Measurements from ENCODE around the gene SLIT1. TPM values are rescaled to one million over a fixed set of nuclear protein-coding genes. Genes with fewer than 3 reads are reported as not detected.

SLIT1 gene
- total RNA-seq, 1 donor from 2014 or later, result 55.7 TPM

- H3K36me3 Mint-ChIP-seq, result no peaks in the 10 kb centered on the region
- no peaks in the 10 kb centered on the region for H3K9me3 Mint-ChIP-seq
- H3K4me1 Mint-ChIP-seq (ENCODE audit: unreplicated experiment), result peaks cover 20% of the 10 kb centered on the region
- peaks cover 58% of the 10 kb centered on the region for H3K27me3 Mint-ChIP-seq
- no peak for DNase-seq (ENCODE audit: extremely low spot score, unreplicated experiment)
- H3K4me3 Mint-ChIP-seq, result no peak overlapping the region
- no peak for TF ChIP-seq CTCF (conservative IDR thresholded peaks at IDR 0.05)
- no peak overlapping the region for H3K27ac Mint-ChIP-seq
Measured at GRCh38 chr10:97192952-97193435, 7.2 kb upstream of the SLIT1 start.

GRCh38 chr10:97190450-97190849, 4.7 kb upstream of the SLIT1 start:
- H3K9me3 Mint-ChIP-seq, result no peaks in the 10 kb centered on the region
- DNase-seq (ENCODE audit: extremely low spot score, unreplicated experiment), result no peak
- no peak overlapping the region for H3K4me3 Mint-ChIP-seq
- H3K27me3 Mint-ChIP-seq, result peaks cover 56% of the 10 kb centered on the region
- H3K27ac Mint-ChIP-seq, result no peak overlapping the region
- TF ChIP-seq CTCF (conservative IDR thresholded peaks at IDR 0.05), result no peak
- peaks cover 21% of the 10 kb centered on the region for H3K4me1 Mint-ChIP-seq (ENCODE audit: unreplicated experiment)
- H3K36me3 Mint-ChIP-seq, result no peaks in the 10 kb centered on the region

- Mint-ChIP-seq H3K9me3 (no peaks in the 10 kb centered on the region), H3K27me3 (peaks cover 66% of the 10 kb centered on the region), H3K27ac (no peak overlapping the region), H3K36me3 (peaks cover 2% of the 10 kb centered on the region), H3K4me3 (no peak overlapping the region), H3K4me1 (ENCODE audit: unreplicated experiment) (peaks cover 32% of the 10 kb centered on the region)
- TF ChIP-seq CTCF (conservative IDR thresholded peaks at IDR 0.05), result no peak
- no peak for DNase-seq (ENCODE audit: extremely low spot score, unreplicated experiment)
Measured at GRCh38 chr10:97188261-97188711, 2.5 kb upstream of the SLIT1 start.

GRCh38 chr10:97186911-97187310, 1.2 kb upstream of the SLIT1 start:
- H3K4me1 Mint-ChIP-seq (ENCODE audit: unreplicated experiment), result peaks cover 35% of the 10 kb centered on the region
- no peak overlapping the region for H3K27ac Mint-ChIP-seq
- no peak for DNase-seq (ENCODE audit: extremely low spot score, unreplicated experiment)
- H3K36me3 Mint-ChIP-seq, result peaks cover 4% of the 10 kb centered on the region
- no peak for TF ChIP-seq CTCF (conservative IDR thresholded peaks at IDR 0.05)
- peak overlapping the region; percentile 87 for H3K4me3 Mint-ChIP-seq
- no peaks in the 10 kb centered on the region for H3K9me3 Mint-ChIP-seq
- H3K27me3 Mint-ChIP-seq, result peaks cover 67% of the 10 kb centered on the region

GRCh38 chr10:97184971-97185325, 811 bp downstream of the SLIT1 start:
- Mint-ChIP-seq H3K36me3 (peaks cover 4% of the 10 kb centered on the region), H3K9me3 (no peaks in the 10 kb centered on the region), H3K27me3 (peaks cover 79% of the 10 kb centered on the region), H3K4me1 (ENCODE audit: unreplicated experiment) (peaks cover 46% of the 10 kb centered on the region), H3K27ac (peak overlapping the region; percentile 1), H3K4me3 (peak overlapping the region; percentile 79)
- DNase-seq (ENCODE audit: extremely low spot score, unreplicated experiment), result no peak
- no peak for TF ChIP-seq CTCF (conservative IDR thresholded peaks at IDR 0.05)

GRCh38 chr10:97183314-97183713, 2.4 kb downstream of the SLIT1 start:
- Mint-ChIP-seq H3K27me3 (peaks cover 76% of the 10 kb centered on the region), H3K4me1 (ENCODE audit: unreplicated experiment) (peaks cover 55% of the 10 kb centered on the region), H3K9me3 (no peaks in the 10 kb centered on the region), H3K27ac (no peak overlapping the region), H3K4me3 (peak overlapping the region; percentile 79), H3K36me3 (peaks cover 4% of the 10 kb centered on the region)
- TF ChIP-seq CTCF (conservative IDR thresholded peaks at IDR 0.05), result no peak
- no peak for DNase-seq (ENCODE audit: extremely low spot score, unreplicated experiment)
